ENCODE results near the gene ALK.

The ALK gene

DNA sequence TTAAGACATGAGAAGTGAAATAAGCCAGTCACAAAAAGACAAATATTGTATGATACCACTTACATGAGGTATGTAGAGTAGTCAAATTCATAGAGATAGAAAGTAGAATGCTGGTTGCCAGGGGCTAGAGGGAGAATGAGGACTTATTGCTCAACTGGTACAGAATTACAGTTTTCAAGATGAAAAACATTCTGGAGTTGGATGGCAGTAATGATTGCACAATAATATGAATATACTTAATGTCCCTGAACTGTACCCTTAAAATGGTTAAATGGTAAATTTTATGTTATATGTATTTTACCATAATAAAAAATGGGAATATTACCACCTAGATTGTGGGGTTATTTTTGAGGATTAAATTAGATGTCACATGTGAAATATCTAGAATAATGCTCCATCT is 465.0 kb downstream of the ALK start:
- TF ChIP-seq FOXP2 (optimal IDR thresholded peaks at IDR 0.05; ENCODE audit: borderline replicate concordance, extremely low read depth, extremely low read length, insufficient read depth) (no peak), POLR2AphosphoS5 (IDR thresholded peaks at IDR 0.05; ENCODE audit: low read depth, low read length) (no peak), TAF1 (IDR thresholded peaks at IDR 0.05; ENCODE audit: borderline replicate concordance, insufficient read depth, low read length) (no peak), SIN3A (IDR thresholded peaks at IDR 0.05; ENCODE audit: borderline replicate concordance, insufficient read depth, low read length) (no peak)

DNA sequence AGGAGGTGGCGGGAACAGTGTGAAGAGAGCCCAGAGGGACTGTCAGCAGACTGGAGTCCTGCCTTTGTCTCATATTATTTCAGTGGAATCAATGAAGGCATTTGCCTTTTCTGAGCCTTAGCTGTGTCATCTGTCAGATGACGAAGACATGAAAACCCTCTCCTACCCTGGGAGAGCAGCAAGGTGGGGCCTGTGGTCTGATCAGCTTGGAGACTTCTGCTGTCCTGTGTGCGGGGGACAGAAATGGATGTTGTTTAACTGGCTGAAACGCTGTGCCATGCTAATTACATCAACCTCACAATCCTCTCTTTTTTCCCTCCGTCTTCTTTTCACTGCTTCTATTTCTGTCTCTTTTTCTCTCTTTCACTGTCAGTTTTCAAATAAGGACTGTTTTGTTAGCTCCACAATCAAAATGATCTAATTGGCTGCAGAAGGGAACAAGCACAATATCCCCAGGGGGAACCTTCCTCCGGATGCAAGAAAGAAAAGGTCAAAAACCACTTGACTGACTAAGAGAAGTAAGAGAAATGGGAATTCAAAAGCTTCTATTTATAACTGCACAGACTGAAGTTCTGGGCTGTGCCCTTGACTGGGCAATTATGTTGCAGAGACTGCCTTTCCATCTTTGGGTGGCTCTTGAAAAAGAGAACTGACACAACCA is 466.1 kb downstream of the ALK start:
- TF ChIP-seq, protein P1, sequence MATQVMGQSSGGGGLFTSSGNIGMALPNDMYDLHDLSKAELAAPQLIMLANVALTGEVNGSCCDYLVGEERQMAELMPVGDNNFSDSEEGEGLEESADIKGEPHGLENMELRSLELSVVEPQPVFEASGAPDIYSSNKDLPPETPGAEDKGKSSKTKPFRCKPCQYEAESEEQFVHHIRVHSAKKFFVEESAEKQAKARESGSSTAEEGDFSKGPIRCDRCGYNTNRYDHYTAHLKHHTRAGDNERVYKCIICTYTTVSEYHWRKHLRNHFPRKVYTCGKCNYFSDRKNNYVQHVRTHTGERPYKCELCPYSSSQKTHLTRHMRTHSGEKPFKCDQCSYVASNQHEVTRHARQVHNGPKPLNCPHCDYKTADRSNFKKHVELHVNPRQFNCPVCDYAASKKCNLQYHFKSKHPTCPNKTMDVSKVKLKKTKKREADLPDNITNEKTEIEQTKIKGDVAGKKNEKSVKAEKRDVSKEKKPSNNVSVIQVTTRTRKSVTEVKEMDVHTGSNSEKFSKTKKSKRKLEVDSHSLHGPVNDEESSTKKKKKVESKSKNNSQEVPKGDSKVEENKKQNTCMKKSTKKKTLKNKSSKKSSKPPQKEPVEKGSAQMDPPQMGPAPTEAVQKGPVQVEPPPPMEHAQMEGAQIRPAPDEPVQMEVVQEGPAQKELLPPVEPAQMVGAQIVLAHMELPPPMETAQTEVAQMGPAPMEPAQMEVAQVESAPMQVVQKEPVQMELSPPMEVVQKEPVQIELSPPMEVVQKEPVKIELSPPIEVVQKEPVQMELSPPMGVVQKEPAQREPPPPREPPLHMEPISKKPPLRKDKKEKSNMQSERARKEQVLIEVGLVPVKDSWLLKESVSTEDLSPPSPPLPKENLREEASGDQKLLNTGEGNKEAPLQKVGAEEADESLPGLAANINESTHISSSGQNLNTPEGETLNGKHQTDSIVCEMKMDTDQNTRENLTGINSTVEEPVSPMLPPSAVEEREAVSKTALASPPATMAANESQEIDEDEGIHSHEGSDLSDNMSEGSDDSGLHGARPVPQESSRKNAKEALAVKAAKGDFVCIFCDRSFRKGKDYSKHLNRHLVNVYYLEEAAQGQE (IDR thresholded peaks at IDR 0.05; ENCODE audit: insufficient read depth in 1 of 2, low read depth in 2 of 2, low read length in 2 of 2): no peak
- TF ChIP-seq SIN3A (IDR thresholded peaks at IDR 0.05; ENCODE audit: borderline replicate concordance, insufficient read depth, low read length): no peak
- TF ChIP-seq TAF1 (IDR thresholded peaks at IDR 0.05; ENCODE audit: borderline replicate concordance, insufficient read depth, low read length): no peak
- no peak for TF ChIP-seq POLR2AphosphoS5 (IDR thresholded peaks at IDR 0.05; ENCODE audit: low read depth, low read length)
- no peak for TF ChIP-seq FOXP2 (optimal IDR thresholded peaks at IDR 0.05; ENCODE audit: borderline replicate concordance, extremely low read depth, extremely low read length, insufficient read depth)

DNA sequence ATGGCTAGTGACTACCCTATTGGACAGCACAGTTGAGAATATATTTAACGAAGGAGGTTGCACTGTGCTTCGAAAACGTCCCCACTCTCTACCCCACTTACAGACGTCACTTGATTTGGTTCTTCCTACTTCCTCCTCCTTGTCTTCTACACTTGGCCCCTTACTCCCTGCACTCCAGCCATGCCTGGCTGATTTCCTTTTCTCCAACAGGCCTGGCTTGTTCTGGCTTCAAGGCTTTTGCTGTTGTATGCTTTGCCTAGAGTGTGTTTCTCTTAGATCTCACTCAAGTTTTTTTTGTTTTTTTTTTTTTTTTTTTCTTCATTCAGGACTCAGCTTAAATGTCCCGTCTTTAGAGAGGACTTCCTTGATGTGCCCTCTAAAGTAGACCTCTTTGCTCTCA is 469.4 kb downstream of the ALK start:
- TF ChIP-seq, protein P1 (IDR thresholded peaks at IDR 0.05; ENCODE audit: insufficient read depth in 1 of 2, low read depth in 2 of 2, low read length in 2 of 2): no peak
- TF ChIP-seq POLR2AphosphoS5 (IDR thresholded peaks at IDR 0.05; ENCODE audit: low read depth, low read length) (no peak), TAF1 (IDR thresholded peaks at IDR 0.05; ENCODE audit: borderline replicate concordance, insufficient read depth, low read length) (no peak), FOXP2 (optimal IDR thresholded peaks at IDR 0.05; ENCODE audit: borderline replicate concordance, extremely low read depth, extremely low read length, insufficient read depth) (no peak), SIN3A (IDR thresholded peaks at IDR 0.05; ENCODE audit: borderline replicate concordance, insufficient read depth, low read length) (no peak)

DNA sequence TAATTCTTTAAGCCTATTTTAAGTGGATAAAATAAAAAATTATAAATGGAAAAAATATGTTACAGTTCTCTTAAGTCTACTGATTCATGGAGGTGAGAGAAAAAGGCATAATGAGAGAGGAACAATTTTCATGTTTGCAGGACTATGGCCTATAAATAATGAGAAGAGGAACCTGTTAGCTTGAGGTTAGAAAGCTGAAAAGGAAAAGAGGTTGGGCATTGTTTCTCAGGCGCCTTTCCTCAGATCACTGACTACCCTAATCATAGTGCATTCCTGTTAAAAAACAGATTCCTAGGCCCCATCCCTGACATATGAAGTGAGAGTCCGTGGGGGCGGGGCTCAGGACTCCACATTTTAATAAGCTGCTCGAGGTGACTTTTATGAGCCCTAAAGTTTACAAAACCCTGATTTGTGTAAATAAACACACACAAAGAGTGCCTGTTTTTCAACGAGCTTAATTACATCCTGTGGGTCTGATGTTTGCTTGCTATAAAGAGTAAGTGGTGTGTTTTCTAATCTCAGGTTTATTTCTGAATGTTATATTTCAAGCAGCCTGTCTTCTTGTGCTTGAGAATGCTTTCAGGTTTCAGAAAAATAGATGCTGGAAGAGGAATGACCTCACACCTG is 470.7 kb downstream of the ALK start:
- no peak for TF ChIP-seq TAF1 (IDR thresholded peaks at IDR 0.05; ENCODE audit: borderline replicate concordance, insufficient read depth, low read length)
- TF ChIP-seq POLR2AphosphoS5 (IDR thresholded peaks at IDR 0.05; ENCODE audit: low read depth, low read length): no peak
- no peak for TF ChIP-seq SIN3A (IDR thresholded peaks at IDR 0.05; ENCODE audit: borderline replicate concordance, insufficient read depth, low read length)
- TF ChIP-seq, protein P1 (IDR thresholded peaks at IDR 0.05; ENCODE audit: insufficient read depth in 1 of 2, low read depth in 2 of 2, low read length in 2 of 2): no peak
- no peak for TF ChIP-seq FOXP2 (optimal IDR thresholded peaks at IDR 0.05; ENCODE audit: borderline replicate concordance, extremely low read depth, extremely low read length, insufficient read depth)

DNA sequence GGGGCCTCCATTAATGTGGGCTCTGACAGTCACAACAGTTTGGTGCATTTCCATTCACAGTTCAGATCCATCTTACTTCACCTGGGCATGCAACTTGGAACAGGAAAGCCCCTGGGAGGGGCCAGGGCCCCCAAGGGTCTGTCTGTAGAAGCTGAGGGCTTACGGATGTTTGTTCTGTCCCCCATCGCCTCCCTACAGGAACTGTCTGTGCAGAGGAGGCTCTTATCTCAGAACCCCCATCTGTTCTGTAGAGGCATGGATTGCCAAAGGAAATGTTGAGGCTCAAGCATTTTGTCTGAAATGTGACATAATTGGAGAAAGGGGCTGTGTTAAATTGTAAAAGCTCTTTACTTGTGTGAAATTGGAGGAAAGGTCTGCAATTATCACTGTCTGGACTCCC is 471.9 kb downstream of the ALK start:
- TF ChIP-seq TAF1 (IDR thresholded peaks at IDR 0.05; ENCODE audit: borderline replicate concordance, insufficient read depth, low read length): no peak
- no peak for TF ChIP-seq POLR2AphosphoS5 (IDR thresholded peaks at IDR 0.05; ENCODE audit: low read depth, low read length)
- TF ChIP-seq, protein P1 (IDR thresholded peaks at IDR 0.05; ENCODE audit: insufficient read depth in 1 of 2, low read depth in 2 of 2, low read length in 2 of 2): no peak
- no peak for TF ChIP-seq FOXP2 (optimal IDR thresholded peaks at IDR 0.05; ENCODE audit: borderline replicate concordance, extremely low read depth, extremely low read length, insufficient read depth)
- no peak for TF ChIP-seq SIN3A (IDR thresholded peaks at IDR 0.05; ENCODE audit: borderline replicate concordance, insufficient read depth, low read length)
